ENCODE results near the gene RSPH4A. TPM values are rescaled to one million over a fixed set of nuclear protein-coding genes. Genes with fewer than 3 reads are reported as not detected.

The RSPH4A gene
- total RNA-seq, 1 donor from 2014 or later: 0.42 TPM

DNA sequence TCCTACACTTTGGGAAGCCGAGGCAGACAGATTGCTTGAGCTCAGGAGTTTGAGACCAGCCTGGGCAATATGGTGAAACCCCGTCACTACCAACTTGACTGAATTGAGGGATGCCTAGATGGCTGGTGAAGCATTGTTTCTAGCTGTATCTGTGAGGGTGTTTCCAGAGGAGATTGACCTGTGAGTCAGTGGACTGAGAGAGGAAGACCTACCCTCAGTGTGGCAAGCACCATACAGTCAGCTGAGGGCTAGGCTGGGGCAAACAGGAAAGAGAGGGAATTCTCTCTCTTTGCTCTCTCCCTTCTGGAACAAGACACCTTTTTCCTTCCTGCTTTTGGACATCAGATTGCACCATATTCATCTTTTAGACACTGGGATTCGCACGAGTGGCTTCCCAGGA is 56.0 kb downstream of the RSPH4A start:
- Histone ChIP-seq H3K36me3 (ENCODE audit: control insufficient read depth, insufficient read depth, low read length) (no peaks in the 10 kb centered on the region), H3K4me3 (ENCODE audit: low read depth, low read length) (no peak overlapping the region), H3K27me3 (ENCODE audit: control insufficient read depth, insufficient read depth, low read length) (no peaks in the 10 kb centered on the region)
- no peak for DNase-seq (ENCODE audit: low read depth)
- TF ChIP-seq, protein P1, sequence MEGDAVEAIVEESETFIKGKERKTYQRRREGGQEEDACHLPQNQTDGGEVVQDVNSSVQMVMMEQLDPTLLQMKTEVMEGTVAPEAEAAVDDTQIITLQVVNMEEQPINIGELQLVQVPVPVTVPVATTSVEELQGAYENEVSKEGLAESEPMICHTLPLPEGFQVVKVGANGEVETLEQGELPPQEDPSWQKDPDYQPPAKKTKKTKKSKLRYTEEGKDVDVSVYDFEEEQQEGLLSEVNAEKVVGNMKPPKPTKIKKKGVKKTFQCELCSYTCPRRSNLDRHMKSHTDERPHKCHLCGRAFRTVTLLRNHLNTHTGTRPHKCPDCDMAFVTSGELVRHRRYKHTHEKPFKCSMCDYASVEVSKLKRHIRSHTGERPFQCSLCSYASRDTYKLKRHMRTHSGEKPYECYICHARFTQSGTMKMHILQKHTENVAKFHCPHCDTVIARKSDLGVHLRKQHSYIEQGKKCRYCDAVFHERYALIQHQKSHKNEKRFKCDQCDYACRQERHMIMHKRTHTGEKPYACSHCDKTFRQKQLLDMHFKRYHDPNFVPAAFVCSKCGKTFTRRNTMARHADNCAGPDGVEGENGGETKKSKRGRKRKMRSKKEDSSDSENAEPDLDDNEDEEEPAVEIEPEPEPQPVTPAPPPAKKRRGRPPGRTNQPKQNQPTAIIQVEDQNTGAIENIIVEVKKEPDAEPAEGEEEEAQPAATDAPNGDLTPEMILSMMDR (IDR thresholded peaks at IDR 0.05; ENCODE audit: insufficient read depth, low read length, poor library complexity, severe bottlenecking): no peak

DNA sequence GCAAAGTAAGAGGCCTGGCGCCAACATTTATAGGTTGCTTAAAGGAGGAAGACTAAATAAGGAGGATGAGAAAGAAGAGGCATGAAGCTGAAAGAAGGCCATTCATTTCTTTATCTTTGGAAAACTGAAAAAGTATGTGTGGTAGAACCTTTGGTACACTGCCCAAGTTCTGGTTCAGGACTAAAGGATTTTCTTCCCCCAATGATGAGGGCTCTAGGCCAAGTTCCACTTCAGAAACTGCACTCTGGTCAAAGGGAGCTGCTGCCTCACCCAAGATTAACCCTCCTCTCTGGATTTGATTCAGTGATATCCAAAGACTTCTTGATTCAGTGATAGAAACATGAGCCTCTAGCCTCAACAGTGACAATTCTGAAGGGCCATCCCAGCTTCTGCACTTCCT is 59.7 kb downstream of the RSPH4A start:
- no peak for DNase-seq (ENCODE audit: low read depth)
- no peaks in the 10 kb centered on the region for H3K27me3 ChIP-seq (ENCODE audit: control insufficient read depth, insufficient read depth, low read length)
- TF ChIP-seq, protein P1 (IDR thresholded peaks at IDR 0.05; ENCODE audit: insufficient read depth, low read length, poor library complexity, severe bottlenecking): no peak
- H3K4me3 ChIP-seq (ENCODE audit: low read depth, low read length): no peak overlapping the region
- H3K36me3 ChIP-seq (ENCODE audit: control insufficient read depth, insufficient read depth, low read length): no peaks in the 10 kb centered on the region

DNA sequence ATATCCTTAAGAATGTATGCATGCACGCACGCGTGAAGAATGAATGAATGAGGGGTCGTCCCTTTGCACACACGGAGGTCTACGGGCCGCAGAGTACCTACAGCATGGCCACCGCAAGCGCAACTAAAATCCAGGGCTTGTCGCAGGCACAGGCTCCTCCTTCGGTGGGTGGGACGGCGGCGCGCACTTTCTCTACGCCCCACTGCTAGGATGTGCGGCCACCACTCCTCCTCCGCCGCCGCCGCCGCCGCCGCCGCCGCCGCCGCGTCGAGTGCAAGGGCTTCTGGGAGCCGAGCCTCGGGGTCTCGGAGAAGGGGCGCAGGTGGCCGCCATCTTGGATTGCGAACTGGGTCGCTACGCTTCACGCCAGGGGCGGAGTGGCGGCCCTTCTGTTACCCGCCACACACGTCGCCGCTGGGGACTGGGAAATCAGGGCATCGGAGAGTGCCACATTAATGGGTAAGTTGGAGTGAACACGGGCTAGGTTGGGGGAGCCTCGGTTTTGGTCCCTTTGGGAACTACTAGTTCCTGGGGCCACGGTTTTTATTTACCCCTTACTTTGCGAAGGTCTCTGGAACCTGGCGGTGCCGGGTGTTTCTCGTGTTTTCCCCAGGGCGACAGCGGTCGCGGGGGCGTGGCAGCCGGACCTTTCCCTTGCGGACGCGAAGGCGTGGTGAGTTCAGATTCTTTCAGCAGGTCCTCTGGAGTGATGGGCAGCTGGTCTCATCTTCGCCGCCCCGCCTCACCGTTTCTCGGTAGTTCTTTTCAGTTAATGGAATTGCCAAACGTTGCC is 64.8 kb downstream of the RSPH4A start, which contains the start of gene KPNA5:
TSS of gene KPNA5 (plus strand) at position 332 of the 793 bp plus-strand sequence. CDS start at position 456, 124 bp downstream.
- peak; percentile 54 for DNase-seq (ENCODE audit: low read depth)
- peak within 1 kb of the TSS; percentile 96 for H3K4me3 ChIP-seq (ENCODE audit: low read depth, low read length)
- H3K27me3 ChIP-seq (ENCODE audit: control insufficient read depth, insufficient read depth, low read length): no peaks in the 10 kb centered on the region
- no peaks in the 10 kb centered on the region for H3K36me3 ChIP-seq (ENCODE audit: control insufficient read depth, insufficient read depth, low read length)
- TF ChIP-seq, protein P1 (IDR thresholded peaks at IDR 0.05; ENCODE audit: insufficient read depth, low read length, poor library complexity, severe bottlenecking): no peak

DNA sequence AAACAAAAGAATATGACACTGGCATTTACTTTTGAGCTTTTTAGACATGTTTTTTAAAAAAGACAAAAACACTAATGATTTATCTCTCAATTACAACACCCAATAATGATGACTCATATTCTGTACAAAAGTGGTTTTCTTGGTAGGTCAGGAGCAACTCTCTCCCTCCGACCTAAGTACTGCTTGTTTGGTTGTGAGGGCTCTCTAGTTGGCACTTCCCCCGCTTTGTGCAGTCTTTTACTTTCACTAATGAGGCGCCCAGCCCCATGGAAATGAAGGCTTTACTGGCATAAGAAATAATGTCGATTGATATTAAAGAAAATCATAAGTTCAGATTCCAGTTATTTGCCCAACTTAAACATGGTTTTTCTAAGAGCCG is 66.0 kb downstream of the RSPH4A start:
- Histone ChIP-seq H3K4me3 (ENCODE audit: low read depth, low read length) (peak overlapping the region; percentile 96), H3K36me3 (ENCODE audit: control insufficient read depth, insufficient read depth, low read length) (no peaks in the 10 kb centered on the region), H3K27me3 (ENCODE audit: control insufficient read depth, insufficient read depth, low read length) (no peaks in the 10 kb centered on the region)
- DNase-seq (ENCODE audit: low read depth): no peak
- TF ChIP-seq, protein P1 (IDR thresholded peaks at IDR 0.05; ENCODE audit: insufficient read depth, low read length, poor library complexity, severe bottlenecking): no peak

Other genes with a start within 250 kb of the RSPH4A start
- 46.3 and 48.8 TPM in 2 replicates for gene DSE, start 245.5 kb upstream of the RSPH4A start, total RNA-seq
- gene CALHM6, start 155.1 kb upstream of the RSPH4A start, total RNA-seq: 0.75 and 4.8 TPM in 2 replicates
- gene CALHM5, start 104.8 kb upstream of the RSPH4A start, total RNA-seq: 0.21 and 0.34 TPM in 2 replicates
- not detected in 2 replicates for gene TRAPPC3L, start 70.8 kb upstream of the RSPH4A start, total RNA-seq
- gene CALHM4, start 62.7 kb upstream of the RSPH4A start, total RNA-seq: not detected in 2 replicates
- gene RWDD1, start 45.0 kb upstream of the RSPH4A start, total RNA-seq: 36.8 and 38.6 TPM in 2 replicates
- gene ZUP1, start 52.3 kb downstream of the RSPH4A start, total RNA-seq: 13.7 and 14.4 TPM in 2 replicates
- gene KPNA5, start 64.7 kb downstream of the RSPH4A start, total RNA-seq: 9.3 and 13.6 TPM in 2 replicates
- gene FAM162B, start 149.2 kb downstream of the RSPH4A start, total RNA-seq: 0.14 and 0.25 TPM in 2 replicates
- gene GPRC6A, start 212.6 kb downstream of the RSPH4A start, total RNA-seq: not detected in 2 replicates

Measured in kidney epithelial cell (primary cell).